ENCODE data around the gene DIAPH1. TPM values are rescaled to one million over a fixed set of nuclear protein-coding genes. Genes with fewer than 3 reads are reported as not detected.

Gene DIAPH1
- total RNA-seq, 2 donors from 2014 or later: 34.8 to 57.7 TPM

GRCh38 chr5:141647851-141648250 lies 29.1 kb upstream of the DIAPH1 start:
- no peak for DNase-seq (ENCODE audit: low spot score)
- no peaks in the 10 kb centered on the region for H3K27me3 ChIP-seq (replicated peaks; ENCODE audit: insufficient read depth)
- peaks cover 5% of the 10 kb centered on the region for H3K4me1 ChIP-seq (replicated peaks)
- H3K4me3 ChIP-seq: no peak overlapping the region
- TF ChIP-seq CTCF (IDR thresholded peaks at IDR 0.05) (no peak), POLR2A (IDR thresholded peaks at IDR 0.05) (no peak), POLR2AphosphoS5 (IDR thresholded peaks at IDR 0.05) (no peak)
- intact Hi-C loops (cut with DNase I): no loop called here
- no peaks in the 10 kb centered on the region for H3K36me3 ChIP-seq
- no peak overlapping the region for H3K27ac ChIP-seq
- WGBS: 90% methylated on average over 3 of the region's 3 CpGs
- no peaks in the 10 kb centered on the region for H3K9me3 ChIP-seq

- 90% methylated on average over 5 of the region's 5 CpGs for WGBS
- Histone ChIP-seq H3K27me3 (replicated peaks; ENCODE audit: insufficient read depth) (no peaks in the 10 kb centered on the region), H3K27ac (no peak overlapping the region), H3K4me3 (no peak overlapping the region), H3K4me1 (replicated peaks) (peaks cover 5% of the 10 kb centered on the region), H3K36me3 (no peaks in the 10 kb centered on the region), H3K9me3 (no peaks in the 10 kb centered on the region)
- intact Hi-C loops (cut with DNase I): no loop called here
- no peak for TF ChIP-seq POLR2A (IDR thresholded peaks at IDR 0.05)
- no peak for TF ChIP-seq CTCF (IDR thresholded peaks at IDR 0.05)
- DNase-seq (ENCODE audit: low spot score): no peak
Measured at GRCh38 chr5:141647242-141647641, 28.4 kb upstream of the DIAPH1 start.

GRCh38 chr5:141646026-141646425 lies 27.2 kb upstream of the DIAPH1 start:
- H3K4me1 ChIP-seq (replicated peaks): peaks cover 5% of the 10 kb centered on the region
- no peak for TF ChIP-seq CTCF (IDR thresholded peaks at IDR 0.05)
- no peak for TF ChIP-seq POLR2A (IDR thresholded peaks at IDR 0.05)
- no peak for TF ChIP-seq POLR2AphosphoS5 (IDR thresholded peaks at IDR 0.05)
- H3K36me3 ChIP-seq: no peaks in the 10 kb centered on the region
- no peak overlapping the region for H3K27ac ChIP-seq
- H3K27me3 ChIP-seq (replicated peaks; ENCODE audit: insufficient read depth): no peaks in the 10 kb centered on the region
- no peaks in the 10 kb centered on the region for H3K9me3 ChIP-seq
- DNase-seq (ENCODE audit: low spot score): no peak
- H3K4me3 ChIP-seq: no peak overlapping the region
- WGBS: 90% methylated on average over 6 of the region's 6 CpGs
- intact Hi-C loops (cut with DNase I): no loop called here

GRCh38 chr5:141641634-141642267 lies 23.0 kb upstream of the DIAPH1 start:
- WGBS: 93% methylated on average over 2 of the region's 2 CpGs

More at GRCh38 chr5:141641634-141642267, 23.0 kb upstream of the DIAPH1 start:
- no peak for TF ChIP-seq POLR2AphosphoS5 (IDR thresholded peaks at IDR 0.05)
- TF ChIP-seq CTCF (IDR thresholded peaks at IDR 0.05): peak in 1 of 4 experiments; percentile 12
- H3K27ac ChIP-seq: no peak overlapping the region
- H3K4me3 ChIP-seq: no peak overlapping the region
- H3K27me3 ChIP-seq (replicated peaks; ENCODE audit: insufficient read depth): no peaks in the 10 kb centered on the region
- no peaks in the 10 kb centered on the region for H3K36me3 ChIP-seq
- no peaks in the 10 kb centered on the region for H3K4me1 ChIP-seq (replicated peaks)
- no peaks in the 10 kb centered on the region for H3K9me3 ChIP-seq
- intact Hi-C loops (cut with DNase I): no loop called here
- no peak for DNase-seq (ENCODE audit: low spot score)

Measured in prostate gland (tissue), 2 donors.